GM23338 (cell line): ENCODE data around the gene RAP2A. TPM values are rescaled to one million over a fixed set of nuclear protein-coding genes. Genes with fewer than 3 reads are reported as not detected.
A peak's percentile ranks its signal among the peaks of the same experiment; 100 is the strongest.

Source experiments
- ATAC-seq: fragments of 200-7000 bp; cut with Tn5 transposase; 3 replicates; pipeline ENCODE4 v1.9.1; 2020
- DNase-seq: peaks from one replicate; pipeline ENCODE4 v3.0.0-alpha.2; 2015; ENCODE audit warnings: low spot score
- H2AFZ ChIP-seq: fragments of 200-600 bp; sonication (generic); 2 replicates; pipeline ENCODE4 v1.8.0; 2016; ENCODE audit warnings: antibody characterized with exemption, mild to moderate bottlenecking, moderate library complexity
- H3F3A ChIP-seq: fragments of 200-600 bp; sonication (generic); replicated peaks from 2 replicates; pipeline ENCODE4 v1.8.0; 2017; ENCODE audit warnings: antibody characterized with exemption, mixed run types, low read depth
- H3K27ac ChIP-seq: fragments of 200-600 bp; sonication (generic); 2 replicates; pipeline ENCODE4 v1.6.1; 2016; ENCODE audit warnings: low read depth
- H3K27me3 ChIP-seq: fragments of 200-600 bp; sonication (generic); 2 replicates; pipeline ENCODE4 v1.8.0; 2016; ENCODE audit warnings: mild to moderate bottlenecking, mixed run types, moderate library complexity; ENCODE audit not compliant: insufficient read depth
- H3K36me3 ChIP-seq: fragments of 200-600 bp; sonication (generic); 2 replicates; pipeline ENCODE4 v1.8.0; 2016; ENCODE audit warnings: mild to moderate bottlenecking; ENCODE audit not compliant: insufficient read depth
- H3K4me1 ChIP-seq: fragments of 200-600 bp; sonication (generic); 2 replicates; pipeline ENCODE4 v1.8.0; 2016; ENCODE audit warnings: mild to moderate bottlenecking, moderate library complexity; ENCODE audit not compliant: insufficient read depth
- H3K4me2 ChIP-seq: fragments of 200-600 bp; sonication (generic); 2 replicates; pipeline ENCODE4 v1.7.1; 2017; ENCODE audit warnings: mixed run types
- H3K4me3 ChIP-seq: fragments of 200-600 bp; sonication (generic); 2 replicates; pipeline ENCODE4 v1.6.1; 2016; ENCODE audit warnings: mixed run types
- H3K79me2 ChIP-seq: fragments of 200-600 bp; sonication (generic); replicated peaks from 2 replicates; pipeline ENCODE4 v1.8.0; 2017; ENCODE audit warnings: mild to moderate bottlenecking; ENCODE audit not compliant: insufficient read depth
- H3K9me2 ChIP-seq: fragments of 200-600 bp; sonication (generic); 2 replicates; pipeline ENCODE4 v1.8.0; 2017; ENCODE audit not compliant: insufficient read depth
- H4K20me1 ChIP-seq: fragments of 200-600 bp; sonication (generic); replicated peaks from 2 replicates; pipeline ENCODE4 v1.8.0; 2017; ENCODE audit warnings: mild to moderate bottlenecking; ENCODE audit not compliant: insufficient read depth
- H3K27ac Mint-ChIP-seq: 2 replicates; pipeline ENCODE4 v1.8.0; 2020; ENCODE audit warnings: inconsistent platforms, mild to moderate bottlenecking, moderate library complexity, mixed read lengths
- H3K27me3 Mint-ChIP-seq: 3 replicates; pipeline ENCODE4 v1.8.0; 2022; ENCODE audit warnings: low read depth, mild to moderate bottlenecking, moderate library complexity, mixed read lengths, inconsistent platforms; ENCODE audit not compliant: insufficient read depth, poor library complexity
- H3K36me3 Mint-ChIP-seq: 3 replicates; pipeline ENCODE4 v1.8.0; 2021; ENCODE audit warnings: low read depth, mild to moderate bottlenecking, inconsistent platforms, moderate library complexity, mixed read lengths
- H3K4me1 Mint-ChIP-seq: 3 replicates; pipeline ENCODE4 v1.8.0; 2020; ENCODE audit warnings: mild to moderate bottlenecking, inconsistent platforms, mixed read lengths
- H3K4me3 Mint-ChIP-seq: 3 replicates; pipeline ENCODE4 v1.8.0; 2021; ENCODE audit warnings: moderate library complexity, mild to moderate bottlenecking, inconsistent platforms, mixed read lengths
- H3K9me3 Mint-ChIP-seq: 3 replicates; pipeline ENCODE4 v1.8.0; 2020; ENCODE audit warnings: moderate library complexity, mild to moderate bottlenecking, inconsistent platforms, mixed read lengths
- CREB1 ChIP-seq: fragments of 250-450 bp; sonication (Bioruptor Pico); IDR thresholded peaks from 2 replicates; pipeline ENCODE4 v1.5.0; 2020; ENCODE audit warnings: low read depth, mild to moderate bottlenecking, moderate library complexity
- CTCF ChIP-seq, 2 experiments: fragments of 200-600 bp in 1 of 2; sonication (generic) in 1 of 2; conservative IDR thresholded peaks; 2 replicates each; pipeline versions ENCODE4 v1.5.1 to v1.6.1; 2016 to 2017; ENCODE audit warnings: antibody characterized with exemption in 2 of 2, low read depth in 2 of 2, mild to moderate bottlenecking in 2 of 2, moderate library complexity in 1 of 2
- JUNB ChIP-seq: IDR thresholded peaks from one replicate; pipeline ENCODE4 v1.6.1; 2016; ENCODE audit warnings: antibody characterized with exemption; ENCODE audit not compliant: unreplicated experiment
- polyA plus RNA-seq: library from polyadenylated mRNA; unstranded; fragments of >200 nt; fragmentation: Nextera tagmentation; extraction: Ambion mirVana; gene quantifications from 2 replicates; pipeline ENCODE4 v1.2.1, GENCODE V29; 2016
- total RNA-seq: library from RNA; depleted of rRNA; stranded (reverse); fragments of >200 nt; shearing (Covaris generic); gene quantifications from 2 replicates; pipeline ENCODE4 v1.2.3, GENCODE V29; 2014
- TF ChIP-seq, protein P1 (sequence below): fragments of 250-450 bp; sonication (Bioruptor Pico); IDR thresholded peaks from 2 replicates; pipeline ENCODE4 v1.5.0; 2020; ENCODE audit warnings: mild to moderate bottlenecking, moderate library complexity

RAP2A gene
- total and polyA plus RNA-seq, 2 experiments from 2014 or later: 10.4 to 35.3 TPM

DNA sequence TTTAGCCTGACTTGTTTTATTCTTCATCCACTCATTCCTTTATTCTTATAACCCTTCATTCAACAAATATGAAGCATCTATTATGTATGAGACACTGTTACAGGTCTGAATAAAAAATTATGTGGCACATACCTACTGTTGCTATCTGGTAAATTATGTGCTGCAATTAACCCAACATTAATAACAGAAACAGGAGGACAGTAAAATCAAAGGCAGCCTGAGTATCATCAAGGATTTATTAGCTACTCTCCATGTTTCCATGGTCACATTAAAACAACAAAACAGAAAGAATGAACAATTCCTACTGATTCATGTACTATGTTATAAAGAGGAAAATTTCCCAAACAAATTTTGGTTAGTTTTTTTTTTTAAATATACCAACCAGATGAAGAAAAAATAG, 43.9 kb downstream of the RAP2A start (continued):
- TF ChIP-seq, protein P1, sequence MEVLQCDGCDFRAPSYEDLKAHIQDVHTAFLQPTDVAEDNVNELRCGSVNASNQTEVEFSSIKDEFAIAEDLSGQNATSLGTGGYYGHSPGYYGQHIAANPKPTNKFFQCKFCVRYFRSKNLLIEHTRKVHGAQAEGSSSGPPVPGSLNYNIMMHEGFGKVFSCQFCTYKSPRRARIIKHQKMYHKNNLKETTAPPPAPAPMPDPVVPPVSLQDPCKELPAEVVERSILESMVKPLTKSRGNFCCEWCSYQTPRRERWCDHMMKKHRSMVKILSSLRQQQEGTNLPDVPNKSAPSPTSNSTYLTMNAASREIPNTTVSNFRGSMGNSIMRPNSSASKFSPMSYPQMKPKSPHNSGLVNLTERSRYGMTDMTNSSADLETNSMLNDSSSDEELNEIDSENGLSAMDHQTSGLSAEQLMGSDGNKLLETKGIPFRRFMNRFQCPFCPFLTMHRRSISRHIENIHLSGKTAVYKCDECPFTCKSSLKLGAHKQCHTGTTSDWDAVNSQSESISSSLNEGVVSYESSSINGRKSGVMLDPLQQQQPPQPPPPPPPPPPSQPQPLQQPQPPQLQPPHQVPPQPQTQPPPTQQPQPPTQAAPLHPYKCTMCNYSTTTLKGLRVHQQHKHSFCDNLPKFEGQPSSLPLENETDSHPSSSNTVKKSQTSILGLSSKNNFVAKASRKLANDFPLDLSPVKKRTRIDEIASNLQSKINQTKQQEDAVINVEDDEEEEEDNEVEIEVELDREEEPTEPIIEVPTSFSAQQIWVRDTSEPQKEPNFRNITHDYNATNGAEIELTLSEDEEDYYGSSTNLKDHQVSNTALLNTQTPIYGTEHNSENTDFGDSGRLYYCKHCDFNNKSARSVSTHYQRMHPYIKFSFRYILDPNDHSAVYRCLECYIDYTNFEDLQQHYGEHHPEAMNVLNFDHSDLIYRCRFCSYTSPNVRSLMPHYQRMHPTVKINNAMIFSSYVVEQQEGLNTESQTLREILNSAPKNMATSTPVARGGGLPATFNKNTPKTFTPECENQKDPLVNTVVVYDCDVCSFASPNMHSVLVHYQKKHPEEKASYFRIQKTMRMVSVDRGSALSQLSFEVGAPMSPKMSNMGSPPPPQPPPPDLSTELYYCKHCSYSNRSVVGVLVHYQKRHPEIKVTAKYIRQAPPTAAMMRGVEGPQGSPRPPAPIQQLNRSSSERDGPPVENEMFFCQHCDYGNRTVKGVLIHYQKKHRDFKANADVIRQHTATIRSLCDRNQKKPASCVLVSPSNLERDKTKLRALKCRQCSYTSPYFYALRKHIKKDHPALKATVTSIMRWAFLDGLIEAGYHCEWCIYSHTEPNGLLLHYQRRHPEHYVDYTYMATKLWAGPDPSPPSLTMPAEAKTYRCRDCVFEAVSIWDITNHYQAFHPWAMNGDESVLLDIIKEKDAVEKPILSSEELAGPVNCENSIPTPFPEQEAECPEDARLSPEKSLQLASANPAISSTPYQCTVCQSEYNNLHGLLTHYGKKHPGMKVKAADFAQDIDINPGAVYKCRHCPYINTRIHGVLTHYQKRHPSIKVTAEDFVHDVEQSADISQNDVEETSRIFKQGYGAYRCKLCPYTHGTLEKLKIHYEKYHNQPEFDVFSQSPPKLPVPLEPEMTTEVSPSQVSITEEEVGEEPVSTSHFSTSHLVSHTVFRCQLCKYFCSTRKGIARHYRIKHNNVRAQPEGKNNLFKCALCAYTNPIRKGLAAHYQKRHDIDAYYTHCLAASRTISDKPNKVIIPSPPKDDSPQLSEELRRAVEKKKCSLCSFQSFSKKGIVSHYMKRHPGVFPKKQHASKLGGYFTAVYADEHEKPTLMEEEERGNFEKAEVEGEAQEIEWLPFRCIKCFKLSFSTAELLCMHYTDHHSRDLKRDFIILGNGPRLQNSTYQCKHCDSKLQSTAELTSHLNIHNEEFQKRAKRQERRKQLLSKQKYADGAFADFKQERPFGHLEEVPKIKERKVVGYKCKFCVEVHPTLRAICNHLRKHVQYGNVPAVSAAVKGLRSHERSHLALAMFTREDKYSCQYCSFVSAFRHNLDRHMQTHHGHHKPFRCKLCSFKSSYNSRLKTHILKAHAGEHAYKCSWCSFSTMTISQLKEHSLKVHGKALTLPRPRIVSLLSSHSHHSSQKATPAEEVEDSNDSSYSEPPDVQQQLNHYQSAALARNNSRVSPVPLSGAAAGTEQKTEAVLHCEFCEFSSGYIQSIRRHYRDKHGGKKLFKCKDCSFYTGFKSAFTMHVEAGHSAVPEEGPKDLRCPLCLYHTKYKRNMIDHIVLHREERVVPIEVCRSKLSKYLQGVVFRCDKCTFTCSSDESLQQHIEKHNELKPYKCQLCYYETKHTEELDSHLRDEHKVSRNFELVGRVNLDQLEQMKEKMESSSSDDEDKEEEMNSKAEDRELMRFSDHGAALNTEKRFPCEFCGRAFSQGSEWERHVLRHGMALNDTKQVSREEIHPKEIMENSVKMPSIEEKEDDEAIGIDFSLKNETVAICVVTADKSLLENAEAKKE (CRISPR knock-in tag): no peak
- TF ChIP-seq JUNB (no peak), CTCF (conservative IDR thresholded peaks at IDR 0.05; ENCODE audit: low read depth in 2 of 2) (no peak)

GRCh38 chr13:97478247-97478646, 44.3 kb downstream of the RAP2A start:
- no peaks in the 10 kb centered on the region for H3K36me3 ChIP-seq
- no peak overlapping the region for H3K4me3 ChIP-seq
- Mint-ChIP-seq H3K9me3 (no peaks in the 10 kb centered on the region), H3K4me3 (no peak overlapping the region), H3K27ac (no peak overlapping the region), H3K27me3 (no peaks in the 10 kb centered on the region), H3K36me3 (no peaks in the 10 kb centered on the region), H3K4me1 (peaks cover 15% of the 10 kb centered on the region; the same call in 2 of the 3 replicates)
- no peak overlapping the region for H2AFZ ChIP-seq
- no peaks in the 10 kb centered on the region; the same call in 1 of the 2 replicates for H3K4me1 ChIP-seq
- no peak overlapping the region for H3K27ac ChIP-seq
- no peaks in the 10 kb centered on the region for H3K27me3 ChIP-seq
- no peak overlapping the region for H3K4me2 ChIP-seq
- TF ChIP-seq CREB1 (CRISPR knock-in tag): no peak
- TF ChIP-seq JUNB: no peak
- ATAC-seq (peak; percentile 75), DNase-seq (peak; percentile 24)
- no peaks in the 10 kb centered on the region for H4K20me1 ChIP-seq
- H3F3A ChIP-seq: no peaks in the 10 kb centered on the region
- H3K9me2 ChIP-seq: no peaks in the 10 kb centered on the region
- no peaks in the 10 kb centered on the region for H3K79me2 ChIP-seq
